Measurements from ENCODE around the gene MPC1L.
"Not testable (repeated sequence)": the region's sequence is repeated elsewhere in the genome, so short reads cannot be mapped to it uniquely, and the experiment has no call there.

Gene MPC1L

DNA sequence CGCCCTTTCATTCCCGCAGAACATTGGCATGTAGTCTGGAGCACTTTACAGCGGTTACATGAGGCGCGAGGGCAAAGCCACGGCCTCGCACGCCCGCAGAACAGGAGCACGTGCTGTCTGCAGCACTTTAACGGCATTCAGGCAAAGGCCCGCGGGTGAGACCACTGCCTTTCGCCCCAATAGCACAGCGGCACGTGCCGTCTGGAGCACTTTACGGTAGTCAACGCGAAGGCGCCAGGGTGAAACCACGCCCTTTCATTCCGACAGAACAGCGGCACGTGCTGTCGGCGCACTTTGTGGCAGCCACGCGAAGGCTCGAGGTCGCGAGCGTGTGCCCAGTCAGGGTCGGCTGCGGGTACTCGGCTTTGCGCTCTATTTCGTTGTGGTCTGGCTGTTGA is at the start of gene MPC1L:
MPC1L (plus strand) TSS at position 290 of the 398 bp plus-strand sequence. CDS start 138 bp downstream, outside the sequence.
- no peak for DNase-seq

DNA sequence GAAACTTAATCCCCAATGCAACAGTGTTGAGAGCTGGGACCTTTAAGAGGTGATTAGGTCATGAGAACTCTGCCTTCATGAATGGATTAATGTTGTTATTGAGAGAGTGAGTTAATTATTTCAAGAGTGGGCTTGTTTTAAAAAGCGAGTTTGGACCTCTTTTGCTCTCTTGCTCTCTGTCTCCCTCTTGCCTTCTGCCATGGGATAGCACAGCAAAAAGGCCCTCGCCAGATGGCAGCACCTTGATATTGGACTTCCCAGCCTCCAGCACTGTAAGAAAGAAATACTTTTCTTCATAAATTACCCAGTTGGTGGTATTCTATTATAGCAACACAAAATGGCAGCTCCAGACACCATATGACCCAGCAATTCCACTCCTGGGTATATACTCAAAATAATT is 49.5 kb upstream of the MPC1L start:
- no peak for DNase-seq

DNA sequence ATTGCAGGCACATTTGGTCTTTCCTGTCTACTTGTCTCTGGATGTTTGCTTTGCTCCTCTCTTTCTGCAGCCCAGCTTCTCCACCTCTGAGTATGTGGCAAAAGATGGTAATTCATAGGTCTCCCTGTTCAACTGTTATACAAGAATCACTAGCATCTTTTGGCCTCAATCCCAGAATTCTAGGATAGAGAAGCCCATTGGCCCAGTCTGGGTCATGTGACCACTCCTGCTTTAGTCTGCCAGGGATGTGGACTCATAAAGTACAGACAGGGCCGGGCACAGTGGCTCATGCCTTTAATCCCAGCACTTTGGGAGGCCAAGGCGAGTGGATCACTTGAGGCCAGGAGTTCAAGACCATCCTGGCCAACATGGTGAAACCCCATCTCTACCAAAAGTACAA is 47.8 kb upstream of the MPC1L start:
- not testable (repeated sequence) for DNase-seq

DNA sequence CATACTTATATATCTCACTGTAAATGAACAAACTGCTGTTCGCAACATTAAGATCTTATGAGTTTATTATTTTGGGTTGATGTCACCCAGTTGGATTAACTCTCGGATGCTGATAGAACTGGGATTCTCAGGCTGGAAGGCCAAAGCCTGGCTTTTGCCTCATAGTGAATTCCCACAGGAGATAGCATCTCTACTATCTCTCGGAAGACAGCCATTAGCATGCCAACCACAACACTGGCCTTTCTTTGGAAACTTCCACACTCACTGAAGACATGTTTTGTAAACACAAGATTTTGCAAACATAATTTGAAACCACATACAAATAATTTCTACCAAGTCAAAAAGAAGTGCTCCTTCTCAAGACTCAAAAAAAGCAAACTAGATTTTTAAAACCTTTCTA is 46.9 kb upstream of the MPC1L start:
- peak; percentile 63 for DNase-seq

GRCh38 chrX:40578039-40578695 is 45.1 kb upstream of the MPC1L start:
- DNase-seq: no peak

GRCh38 chrX:40579141-40579540 is 44.1 kb upstream of the MPC1L start:
- DNase-seq: no peak

- DNase-seq: no peak
These were observed 43.2 kb upstream of the MPC1L start for GRCh38 chrX:40579900-40580536.

- DNase-seq: peak; percentile 99
These were observed 42.5 kb upstream of the MPC1L start, which contains the start of gene ATP6AP2 for GRCh38 chrX:40580537-40581335. Gene ATP6AP2 (plus strand): TSS chrX:40580970. CDS start chrX:40581066, 96 bp downstream.

DNA sequence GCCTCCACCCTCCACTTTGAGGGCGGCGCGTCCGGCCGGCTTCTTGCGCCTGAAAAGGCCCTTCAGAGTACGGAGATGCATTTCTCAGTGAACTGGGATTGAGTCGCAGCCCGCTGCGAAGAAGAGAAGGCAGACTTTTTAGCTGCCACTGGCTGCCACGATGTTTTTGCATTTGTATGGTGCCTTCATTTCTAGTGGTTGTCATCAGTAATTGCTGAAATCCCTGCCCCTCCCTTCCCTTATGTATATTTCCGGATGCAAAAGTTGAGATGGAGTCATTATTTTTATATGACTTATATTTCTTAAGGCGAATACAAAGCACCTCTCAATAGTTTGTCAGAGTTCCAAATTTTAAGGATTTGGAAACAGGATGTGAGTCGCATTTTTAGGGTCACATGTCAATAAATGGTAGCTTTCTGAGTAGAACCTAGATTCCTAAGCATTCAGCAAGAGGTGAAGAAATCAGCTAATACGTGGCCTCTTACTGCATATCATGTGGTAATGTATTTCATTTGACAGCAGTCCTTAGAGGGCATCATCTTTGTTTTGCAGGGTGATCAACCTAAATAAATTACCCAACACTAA is 41.8 kb upstream of the MPC1L start:
- no peak for DNase-seq

GRCh38 chrX:40582178-40582577 is 41.0 kb upstream of the MPC1L start:
- not testable (repeated sequence) for DNase-seq

DNA sequence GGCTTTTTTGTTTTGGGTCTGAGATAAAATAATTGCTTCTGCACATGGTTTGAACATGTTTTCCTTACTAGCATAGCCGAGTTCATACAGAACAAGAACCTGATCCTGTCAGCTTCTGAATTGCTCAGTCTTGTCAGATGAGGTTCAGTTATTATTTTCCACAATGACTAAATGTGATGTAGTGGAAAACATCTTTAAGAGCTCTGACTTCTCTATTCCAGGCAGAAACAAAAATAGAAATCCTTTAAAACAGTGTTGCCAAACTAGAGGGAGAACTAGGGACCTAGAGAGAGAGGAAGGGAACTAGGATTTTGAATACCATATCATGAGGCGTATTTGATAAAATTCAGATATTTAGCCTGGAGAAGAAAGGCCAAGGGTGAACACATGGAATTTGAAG is 40.4 kb upstream of the MPC1L start:
- DNase-seq: no peak

GRCh38 chrX:40587623-40588022 is 35.6 kb upstream of the MPC1L start:
- not testable (repeated sequence) for DNase-seq

GRCh38 chrX:40589616-40590321 is 33.5 kb upstream of the MPC1L start:
- peak; percentile 63 for DNase-seq

- no peak for DNase-seq
These were observed 19.8 kb upstream of the MPC1L start for GRCh38 chrX:40603446-40603845.

DNA sequence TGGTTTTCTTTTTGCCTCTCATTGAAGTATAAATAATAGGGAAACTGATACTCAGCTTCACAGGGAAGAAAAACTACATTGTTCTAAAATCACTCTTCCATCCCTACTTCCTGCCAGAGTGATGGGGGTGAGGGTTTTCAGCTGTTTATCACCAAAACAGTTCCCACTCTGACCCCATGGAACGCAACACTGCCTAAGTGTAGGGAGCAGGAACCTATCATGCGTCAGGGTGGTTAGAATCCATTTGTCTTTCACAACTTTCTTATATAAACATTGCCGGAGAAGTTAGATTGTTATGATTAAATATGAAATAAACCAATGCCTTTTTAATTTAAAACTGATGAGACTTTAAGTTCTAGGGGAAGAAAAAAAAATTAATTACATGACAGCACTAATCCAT is 15.8 kb upstream of the MPC1L start:
- no peak for DNase-seq

- DNase-seq: no peak
These were observed 10.7 kb upstream of the MPC1L start for GRCh38 chrX:40612511-40612910.

- DNase-seq: no peak
These were observed 7.3 kb upstream of the MPC1L start for GRCh38 chrX:40615976-40616375.

- DNase-seq: no peak
These were observed 5.7 kb upstream of the MPC1L start for GRCh38 chrX:40617566-40617965.

- peak; percentile 57 for DNase-seq
These were observed 619 bp upstream of the MPC1L start for GRCh38 chrX:40622479-40623138.

DNA sequence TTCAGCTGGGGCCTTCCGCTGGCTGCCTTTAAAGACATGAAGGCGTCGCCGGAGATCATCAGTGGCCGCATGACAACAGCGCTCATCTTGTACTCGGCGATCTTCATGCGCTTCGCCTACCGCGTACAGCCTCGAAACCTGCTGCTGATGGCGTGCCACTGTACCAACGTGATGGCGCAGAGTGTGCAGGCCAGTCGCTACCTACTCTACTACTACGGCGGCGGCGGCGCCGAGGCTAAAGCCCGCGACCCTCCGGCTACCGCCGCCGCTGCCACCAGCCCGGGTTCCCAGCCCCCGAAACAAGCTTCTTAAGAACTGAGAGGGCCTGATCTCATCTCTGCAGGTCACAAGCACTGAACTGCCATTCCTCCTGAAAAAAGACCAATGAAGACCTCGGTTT is 437 bp downstream of the MPC1L start:
- DNase-seq: no peak

GRCh38 chrX:40625294-40625693 is 2.1 kb downstream of the MPC1L start:
- DNase-seq: no peak

DNA sequence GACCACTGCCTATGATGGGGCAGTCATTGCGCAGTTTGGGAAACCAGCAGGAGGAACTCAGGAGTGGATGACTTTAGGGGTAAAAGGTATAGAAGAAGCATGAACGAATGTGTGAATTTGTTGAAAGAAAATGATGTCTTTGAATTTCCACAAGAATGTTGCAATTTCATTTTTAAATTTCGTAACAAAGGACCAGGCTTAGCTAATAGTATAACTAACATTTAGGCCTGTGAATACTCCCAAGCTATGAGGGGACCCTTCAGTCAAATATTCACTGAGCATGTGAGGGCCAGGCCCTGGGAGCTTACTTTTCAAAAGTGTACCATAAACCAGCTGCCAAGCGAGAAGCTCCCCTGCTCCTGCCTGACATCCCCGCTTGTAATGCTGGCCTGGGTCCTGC is 5.3 kb downstream of the MPC1L start:
- DNase-seq: no peak
